Activated T-cell treated with anti-CD3 and anti-CD28 coated beads for 24 hours (primary cell): ENCODE measurements around the gene ATMIN.

Source experiments
- DNase-seq: peaks from one replicate; pipeline ENCODE4 v3.0.0-alpha.2; 2020; ENCODE audit warnings: low read depth

ATMIN gene

GRCh38 chr16:81035398-81035974, at the start of gene ATMIN:
ATMIN (plus strand) TSS chr16:81035842; CDS start chr16:81035871, 29 bp downstream.
- peak; percentile 83 for DNase-seq

GRCh38 chr16:80986557-80986956, 49.1 kb upstream of the ATMIN start:
- no peak for DNase-seq

GRCh38 chr16:80988756-80989155, 46.9 kb upstream of the ATMIN start:
- no peak for DNase-seq

GRCh38 chr16:80989801-80990200, 45.8 kb upstream of the ATMIN start:
- no peak for DNase-seq

GRCh38 chr16:80990577-80990976, 45.1 kb upstream of the ATMIN start:
- DNase-seq, result no peak

- no peak for DNase-seq
Measured at GRCh38 chr16:80990978-80991377, 44.7 kb upstream of the ATMIN start.

GRCh38 chr16:80991792-80992430, 43.7 kb upstream of the ATMIN start:
- no peak for DNase-seq

- DNase-seq, result no peak
Measured at GRCh38 chr16:80992676-80993293, 42.9 kb upstream of the ATMIN start.

GRCh38 chr16:80993307-80993706, 42.3 kb upstream of the ATMIN start:
- DNase-seq, result no peak

GRCh38 chr16:80993834-80994233, 41.8 kb upstream of the ATMIN start:
- no peak for DNase-seq

GRCh38 chr16:80994451-80994850, 41.2 kb upstream of the ATMIN start:
- no peak for DNase-seq

- no peak for DNase-seq
Measured at GRCh38 chr16:80996688-80997138, 38.9 kb upstream of the ATMIN start.

- no peak for DNase-seq
Measured at GRCh38 chr16:80997139-80997798, 38.4 kb upstream of the ATMIN start.

GRCh38 chr16:80997964-80998620, 37.5 kb upstream of the ATMIN start:
- DNase-seq, result no peak

- no peak for DNase-seq
Measured at GRCh38 chr16:81000873-81001272, 34.8 kb upstream of the ATMIN start.

- no peak for DNase-seq
Measured at GRCh38 chr16:81001330-81001729, 34.3 kb upstream of the ATMIN start.

- DNase-seq, result no peak
Measured at GRCh38 chr16:81003064-81003463, 32.6 kb upstream of the ATMIN start.

- DNase-seq, result no peak
Measured at GRCh38 chr16:81003610-81004460, 31.8 kb upstream of the ATMIN start.

GRCh38 chr16:81004646-81005353, 30.8 kb upstream of the ATMIN start:
- no peak for DNase-seq

GRCh38 chr16:81005610-81006161, 30.0 kb upstream of the ATMIN start:
- DNase-seq, result no peak
